Testis (tissue), 2 donors: Measurements from ENCODE around the gene POGLUT3.

Source experiments
- POLR2A ChIP-seq: fragments of 450-650 bp; IDR thresholded peaks from one replicate; pipeline ENCODE4 v1.6.1; 2017; ENCODE audit warnings: antibody characterized with exemption, mild to moderate bottlenecking, moderate library complexity
- TF ChIP-seq, protein P1 (sequence below), 3 experiments: fragments of 450-650 bp in 2 of 3; fragments of 200-600 bp in 1 of 3; sonication (generic) in 1 of 3; IDR thresholded peaks; one replicate each; pipeline ENCODE4 v1.5.1; 2016 to 2019; ENCODE audit warnings: antibody characterized with exemption in 3 of 3, mild to moderate bottlenecking in 2 of 3, moderate library complexity in 1 of 3

DNA sequence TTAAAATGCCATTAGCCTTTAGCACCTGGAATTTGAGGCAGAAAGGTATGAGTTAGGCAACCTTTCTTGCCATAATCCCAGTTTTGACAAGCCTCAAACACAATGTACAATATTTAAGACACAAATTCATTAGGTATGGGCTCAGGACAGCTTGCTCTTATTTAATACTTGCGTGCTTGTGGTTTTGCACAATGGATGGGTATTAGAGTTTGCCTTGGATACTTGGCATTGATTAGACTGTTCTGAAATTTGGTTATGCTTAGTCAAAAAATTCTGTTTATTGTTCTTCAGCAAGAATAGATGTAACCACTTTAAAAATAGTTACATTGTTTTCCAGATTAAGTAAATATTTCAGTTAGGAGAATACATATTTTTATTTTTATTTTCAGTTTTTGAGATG, 25.5 kb downstream of the POGLUT3 start:
- no peak for TF ChIP-seq POLR2A
- TF ChIP-seq, protein P1, sequence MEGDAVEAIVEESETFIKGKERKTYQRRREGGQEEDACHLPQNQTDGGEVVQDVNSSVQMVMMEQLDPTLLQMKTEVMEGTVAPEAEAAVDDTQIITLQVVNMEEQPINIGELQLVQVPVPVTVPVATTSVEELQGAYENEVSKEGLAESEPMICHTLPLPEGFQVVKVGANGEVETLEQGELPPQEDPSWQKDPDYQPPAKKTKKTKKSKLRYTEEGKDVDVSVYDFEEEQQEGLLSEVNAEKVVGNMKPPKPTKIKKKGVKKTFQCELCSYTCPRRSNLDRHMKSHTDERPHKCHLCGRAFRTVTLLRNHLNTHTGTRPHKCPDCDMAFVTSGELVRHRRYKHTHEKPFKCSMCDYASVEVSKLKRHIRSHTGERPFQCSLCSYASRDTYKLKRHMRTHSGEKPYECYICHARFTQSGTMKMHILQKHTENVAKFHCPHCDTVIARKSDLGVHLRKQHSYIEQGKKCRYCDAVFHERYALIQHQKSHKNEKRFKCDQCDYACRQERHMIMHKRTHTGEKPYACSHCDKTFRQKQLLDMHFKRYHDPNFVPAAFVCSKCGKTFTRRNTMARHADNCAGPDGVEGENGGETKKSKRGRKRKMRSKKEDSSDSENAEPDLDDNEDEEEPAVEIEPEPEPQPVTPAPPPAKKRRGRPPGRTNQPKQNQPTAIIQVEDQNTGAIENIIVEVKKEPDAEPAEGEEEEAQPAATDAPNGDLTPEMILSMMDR (IDR thresholded peaks at IDR 0.05), result no peak
